Erythroblast (primary cell): Measurements from ENCODE around the gene MISP3.

Source experiments
- DNase-seq, 2 experiments: peaks; one replicate each; lab custom pipeline; 2025; lab: John Stamatoyannopoulos, UW
- GATA1 ChIP-seq: IDR thresholded peaks from 2 replicates; pipeline ENCODE4 v1.6.1; 2011; ENCODE audit warnings: low read depth, mild to moderate bottlenecking, control low read depth, low read length, moderate library complexity
- POLR2A ChIP-seq: IDR thresholded peaks from 2 replicates; pipeline ENCODE4 v1.6.1; 2011; ENCODE audit warnings: mild to moderate bottlenecking, low read length

The MISP3 gene

DNA sequence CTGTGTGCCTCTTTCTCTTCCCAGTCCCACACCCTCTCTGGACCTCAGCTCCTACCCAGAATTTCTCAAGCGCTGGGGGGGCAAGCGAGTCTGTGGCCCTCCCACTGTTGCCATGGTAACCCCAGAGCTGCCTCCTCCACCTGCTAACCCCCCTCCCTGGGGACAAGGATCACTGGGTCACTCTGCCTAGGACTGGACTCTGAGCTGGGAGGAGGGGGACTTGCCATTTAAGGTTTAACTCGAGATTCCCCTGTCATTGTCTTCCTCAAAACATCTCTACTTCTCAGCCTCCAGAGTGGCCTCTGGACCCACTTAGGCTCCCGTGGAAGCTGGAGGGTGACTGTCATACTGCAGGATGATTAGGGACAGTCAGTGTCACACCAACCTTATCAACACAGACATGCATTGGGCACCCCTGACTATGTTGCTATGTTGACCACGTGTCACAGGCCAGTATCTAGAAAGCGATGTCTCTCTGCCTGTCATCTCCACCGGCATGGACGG is 12.9 kb upstream of the MISP3 start:
- TF ChIP-seq POLR2A (no peak), GATA1 (no peak)
- DNase-seq: peak; percentile 74 to 89

DNA sequence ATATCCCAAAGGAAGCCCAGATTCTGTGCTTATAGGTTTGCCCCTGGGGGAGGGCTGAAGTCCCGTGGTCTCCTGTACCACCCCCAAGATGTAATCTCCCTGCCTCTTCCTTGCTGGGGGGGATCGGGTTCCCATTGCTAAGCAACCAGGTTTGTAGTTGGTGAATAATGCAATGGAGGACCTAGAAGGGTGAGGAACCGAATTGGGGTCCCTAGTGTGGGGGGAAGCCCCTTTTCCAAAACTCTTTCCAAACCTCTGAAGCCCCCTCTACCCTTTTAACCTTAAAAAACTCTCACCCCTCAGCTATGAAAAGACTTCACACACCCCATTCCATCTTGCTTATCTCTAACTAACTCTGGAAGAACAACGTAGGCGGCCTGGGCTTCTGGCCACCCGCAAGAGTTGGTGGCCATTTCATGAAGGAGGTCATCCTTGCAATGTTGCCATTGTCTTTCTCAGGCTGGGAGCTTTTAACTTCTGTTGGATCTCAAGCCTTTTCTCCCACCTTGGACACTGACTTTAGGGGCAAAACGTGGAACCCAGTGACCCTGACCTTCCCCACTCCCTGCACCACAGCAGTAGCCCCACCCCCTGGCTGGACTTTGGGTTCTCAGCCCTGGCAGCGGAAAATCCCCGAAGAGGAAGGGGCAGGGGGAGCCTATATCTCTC is 11.4 kb upstream of the MISP3 start:
- peak in 1 of 2 experiments; percentile 23 for DNase-seq
- TF ChIP-seq GATA1 (no peak), POLR2A (no peak)

DNA sequence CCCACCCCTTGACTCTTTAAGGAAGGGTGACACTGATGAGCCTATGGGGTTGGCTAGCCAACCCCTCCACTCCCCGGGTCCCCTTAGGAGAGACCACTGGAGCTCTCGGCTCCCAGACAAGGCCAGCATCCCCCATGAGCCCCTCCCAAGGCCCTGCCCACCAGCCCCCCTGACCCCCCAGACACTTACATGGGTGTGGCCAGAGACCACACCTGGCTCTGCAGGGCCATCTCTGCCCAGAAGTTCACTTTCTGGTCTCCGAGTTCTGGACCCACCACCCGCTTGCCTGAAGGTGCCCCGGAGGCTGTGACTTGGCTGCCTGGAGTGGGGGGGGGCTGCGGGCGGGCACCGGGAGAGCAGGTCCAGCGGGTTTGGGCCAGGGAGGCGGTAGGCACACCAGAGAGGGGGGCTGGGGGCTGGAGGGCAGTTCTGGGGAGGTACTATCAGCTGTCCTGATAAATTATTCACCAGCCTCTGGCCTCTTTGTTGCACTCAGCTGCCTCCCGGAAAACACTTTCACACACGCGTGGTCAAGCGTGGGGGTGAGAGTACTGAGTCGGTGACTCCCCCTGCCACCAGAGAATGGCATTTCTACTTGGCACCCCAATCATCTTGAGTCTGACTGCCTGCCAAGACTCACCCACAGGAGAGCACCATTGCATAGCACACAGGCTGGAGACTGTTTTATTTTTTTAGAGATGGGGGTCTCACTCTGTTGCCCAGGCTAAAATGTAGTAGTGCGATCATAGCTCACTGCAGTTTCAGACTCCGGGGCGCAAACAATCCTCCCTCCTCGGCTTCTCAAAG is 10.6 kb upstream of the MISP3 start, which contains the start of gene PALM3:
PALM3 (minus strand) TSS at position 326 of the 807 bp plus-strand sequence; CDS start at position 230, 96 bp downstream.
- no peak for DNase-seq
- TF ChIP-seq POLR2A (no peak), GATA1 (no peak)

DNA sequence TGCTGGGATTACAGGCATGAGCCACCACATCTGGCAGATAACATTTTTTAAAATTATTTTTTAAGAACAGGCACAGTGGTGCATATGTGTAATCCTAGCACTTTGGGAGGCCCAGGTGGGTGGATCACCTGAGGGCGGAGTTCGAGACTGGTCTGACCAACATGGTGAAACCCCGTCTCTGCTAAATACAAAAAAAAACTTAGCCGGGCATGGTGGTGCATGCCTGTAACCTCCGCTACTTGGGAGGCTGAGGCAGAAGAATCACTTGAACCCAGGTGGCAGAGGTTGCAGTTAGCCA is 10.1 kb upstream of the MISP3 start:
- no peak for DNase-seq
- no peak for TF ChIP-seq GATA1
- TF ChIP-seq POLR2A: no peak

DNA sequence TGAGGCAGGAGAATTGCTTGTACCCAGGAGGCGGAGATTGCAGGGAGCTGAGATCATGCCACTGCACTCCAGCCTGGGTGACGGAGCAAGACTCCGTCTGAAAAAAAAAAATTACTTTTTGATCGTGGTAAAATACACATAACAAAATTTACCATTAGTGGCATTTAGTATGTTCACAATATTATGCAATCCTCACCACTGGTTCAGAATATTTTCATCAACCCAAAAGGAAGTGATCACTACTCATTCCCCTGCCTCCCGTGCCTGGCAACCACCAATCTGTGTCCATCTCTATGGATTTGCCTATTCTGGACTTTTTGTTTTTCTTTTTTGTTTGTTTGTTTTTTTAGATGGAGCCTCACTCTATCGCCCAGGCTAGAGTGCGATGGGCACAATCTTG is 9.5 kb upstream of the MISP3 start:
- TF ChIP-seq POLR2A (no peak), GATA1 (no peak)
- no peak for DNase-seq

DNA sequence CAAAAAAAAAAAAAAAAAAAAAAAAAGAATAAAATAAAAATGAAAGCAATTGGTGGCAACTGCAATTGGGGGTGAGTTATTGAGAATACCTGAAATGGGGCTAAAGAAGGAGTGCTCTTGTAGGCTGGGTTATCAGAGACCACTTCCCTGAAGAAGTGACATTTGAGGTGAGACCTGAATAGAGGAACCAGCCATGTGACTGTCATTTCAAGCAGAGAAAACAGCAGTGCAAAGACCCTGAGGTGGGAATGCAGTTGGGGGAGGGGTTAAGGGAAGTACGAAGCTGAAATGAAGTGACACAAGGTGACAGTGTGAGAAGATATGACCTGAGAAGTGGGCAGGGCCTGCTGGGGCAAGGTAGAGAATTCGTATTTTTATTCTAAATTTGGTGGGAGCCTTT is 6.5 kb upstream of the MISP3 start:
- TF ChIP-seq POLR2A (no peak), GATA1 (no peak)
- DNase-seq: no peak

DNA sequence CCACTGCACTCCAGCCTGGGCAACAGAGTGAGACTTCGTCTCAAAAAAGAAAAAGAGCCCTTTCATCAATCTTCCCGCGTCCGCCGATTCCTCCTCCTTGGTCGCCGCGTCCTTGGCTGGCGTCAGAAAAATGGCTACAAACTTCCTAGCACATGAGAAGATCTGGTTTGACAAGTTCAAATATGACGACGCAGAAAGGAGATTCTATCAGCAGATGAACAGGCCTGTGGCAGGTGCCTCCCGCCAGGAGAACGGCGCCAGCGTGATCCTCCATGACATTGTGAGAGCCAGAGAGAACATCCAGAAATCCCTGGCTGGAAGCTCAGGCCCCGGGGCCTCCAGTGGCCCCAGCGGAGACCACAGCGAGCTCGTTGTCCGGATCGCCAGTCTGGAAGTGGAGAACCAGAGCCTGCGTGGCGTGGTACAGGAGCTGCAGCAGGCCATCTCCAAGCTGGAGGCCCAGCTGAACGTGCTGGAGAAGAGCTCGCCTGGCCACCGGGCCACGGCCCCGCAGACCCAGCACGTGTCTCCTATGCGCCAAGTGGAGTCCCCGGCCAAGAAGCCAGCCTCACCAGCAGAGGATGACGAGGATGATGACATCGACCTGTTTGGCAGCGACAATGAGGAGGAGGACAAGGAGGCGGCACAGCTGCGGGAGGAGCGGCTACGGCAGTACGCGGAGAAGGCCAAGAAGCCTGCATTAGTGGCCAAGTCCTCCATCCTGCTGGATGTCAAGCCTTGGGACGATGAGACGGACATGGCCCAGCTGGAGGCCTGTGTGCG is 2.1 kb upstream of the MISP3 start:
- DNase-seq: no peak
- TF ChIP-seq POLR2A: no peak
- no peak for TF ChIP-seq GATA1

DNA sequence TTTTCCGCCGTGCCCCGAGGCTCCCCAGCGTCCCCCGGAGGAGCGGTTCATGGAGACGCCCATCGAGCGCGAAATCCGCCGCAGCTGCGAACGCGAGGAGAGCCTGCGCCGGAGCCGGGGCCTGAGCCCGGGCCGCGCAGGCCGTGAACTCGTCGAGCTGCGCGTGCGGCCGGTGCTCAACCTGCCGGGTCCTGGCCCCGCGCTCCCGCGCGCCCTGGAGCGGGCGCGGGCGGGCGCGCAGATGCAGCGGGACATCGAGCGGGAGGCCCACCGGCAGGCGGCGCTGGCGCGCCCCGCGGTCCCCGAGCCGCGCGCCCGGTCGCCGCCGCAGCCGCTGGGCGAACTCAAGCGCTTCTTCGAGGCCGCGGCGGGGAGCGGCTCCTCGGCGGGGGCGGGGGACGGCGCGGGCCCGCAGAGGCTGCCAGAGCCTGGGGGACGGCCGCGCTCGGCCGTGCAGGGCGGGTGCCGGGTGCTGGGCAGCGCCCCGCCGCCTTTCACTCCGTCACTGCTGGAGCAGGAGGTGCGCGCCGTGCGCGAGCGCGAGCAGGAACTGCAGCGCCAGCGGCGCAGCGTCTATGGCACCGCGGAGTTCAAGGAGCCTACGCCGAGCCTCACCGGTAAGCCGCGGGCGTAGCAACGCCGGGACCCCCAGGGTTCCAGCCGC is 807 bp downstream of the MISP3 start:
- TF ChIP-seq GATA1 (no peak), POLR2A (peak; percentile 74)
- peak; percentile 89 to 94 for DNase-seq

DNA sequence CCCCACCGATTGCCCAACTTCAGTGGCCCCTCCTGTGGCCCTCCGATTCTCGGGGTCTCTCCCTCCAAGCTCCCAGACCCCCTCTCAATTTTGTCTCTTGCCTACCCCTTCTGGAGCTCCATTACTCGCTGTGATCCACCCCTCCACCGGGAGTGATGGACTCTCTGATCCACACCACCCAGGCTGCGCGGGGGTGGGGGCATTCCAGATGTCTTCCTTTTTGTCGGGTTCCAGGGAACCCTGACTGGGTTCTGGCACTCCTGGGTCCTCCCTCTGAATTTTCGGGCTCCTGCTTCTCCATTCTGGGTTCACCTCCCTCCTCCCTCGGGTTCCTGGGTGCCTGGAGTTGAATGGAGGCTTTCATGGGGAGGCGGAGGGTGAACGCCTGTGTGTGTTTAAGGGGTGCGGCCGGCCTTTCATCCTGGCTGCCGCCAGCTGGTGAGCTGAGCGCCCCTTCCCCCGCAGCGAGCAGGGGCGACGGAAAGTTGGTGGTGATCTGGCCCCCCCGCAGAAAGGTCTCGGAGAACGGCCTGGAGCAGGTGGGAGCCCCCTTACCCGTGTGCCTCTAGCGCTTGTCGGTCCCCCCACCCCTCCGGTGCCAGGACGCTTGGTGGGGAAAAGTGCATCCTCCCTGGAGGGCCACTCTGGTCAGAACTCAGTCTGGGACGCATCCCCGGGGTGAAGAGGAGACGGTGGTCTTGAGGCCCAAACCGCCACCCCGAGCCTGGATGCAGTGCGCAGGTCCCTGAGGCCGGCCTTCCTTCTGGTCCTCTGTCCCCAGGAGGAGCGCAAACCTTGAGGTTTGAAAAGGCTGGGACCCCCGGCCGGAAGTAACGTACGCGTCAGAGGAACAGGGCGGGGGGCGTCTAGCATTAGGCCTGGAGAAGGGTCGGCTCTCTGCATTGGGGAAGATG is 1.6 kb downstream of the MISP3 start:
- TF ChIP-seq POLR2A: peak; percentile 52
- TF ChIP-seq GATA1: no peak
- peak; percentile 51 to 68 for DNase-seq

DNA sequence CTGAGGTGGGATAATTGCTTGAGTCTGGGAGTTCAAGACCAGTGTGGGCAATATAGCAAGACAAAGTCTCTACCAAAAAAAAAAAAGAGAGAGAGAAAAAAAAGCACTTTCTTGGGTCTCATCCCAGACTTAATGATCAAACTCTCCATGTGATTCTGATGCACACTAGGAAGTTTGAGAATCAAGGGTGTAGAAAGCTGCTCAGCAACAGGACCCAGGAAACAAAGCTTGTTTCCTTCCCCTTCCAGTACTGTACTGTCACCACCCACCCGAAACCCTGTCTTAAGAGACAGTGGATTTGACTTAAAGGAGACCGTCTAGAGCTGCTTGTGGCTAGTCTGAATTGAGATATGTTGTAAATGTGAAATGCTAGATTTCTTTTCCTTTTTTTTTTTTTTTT is 5.8 kb downstream of the MISP3 start:
- TF ChIP-seq GATA1 (no peak), POLR2A (no peak)
- no peak for DNase-seq

DNA sequence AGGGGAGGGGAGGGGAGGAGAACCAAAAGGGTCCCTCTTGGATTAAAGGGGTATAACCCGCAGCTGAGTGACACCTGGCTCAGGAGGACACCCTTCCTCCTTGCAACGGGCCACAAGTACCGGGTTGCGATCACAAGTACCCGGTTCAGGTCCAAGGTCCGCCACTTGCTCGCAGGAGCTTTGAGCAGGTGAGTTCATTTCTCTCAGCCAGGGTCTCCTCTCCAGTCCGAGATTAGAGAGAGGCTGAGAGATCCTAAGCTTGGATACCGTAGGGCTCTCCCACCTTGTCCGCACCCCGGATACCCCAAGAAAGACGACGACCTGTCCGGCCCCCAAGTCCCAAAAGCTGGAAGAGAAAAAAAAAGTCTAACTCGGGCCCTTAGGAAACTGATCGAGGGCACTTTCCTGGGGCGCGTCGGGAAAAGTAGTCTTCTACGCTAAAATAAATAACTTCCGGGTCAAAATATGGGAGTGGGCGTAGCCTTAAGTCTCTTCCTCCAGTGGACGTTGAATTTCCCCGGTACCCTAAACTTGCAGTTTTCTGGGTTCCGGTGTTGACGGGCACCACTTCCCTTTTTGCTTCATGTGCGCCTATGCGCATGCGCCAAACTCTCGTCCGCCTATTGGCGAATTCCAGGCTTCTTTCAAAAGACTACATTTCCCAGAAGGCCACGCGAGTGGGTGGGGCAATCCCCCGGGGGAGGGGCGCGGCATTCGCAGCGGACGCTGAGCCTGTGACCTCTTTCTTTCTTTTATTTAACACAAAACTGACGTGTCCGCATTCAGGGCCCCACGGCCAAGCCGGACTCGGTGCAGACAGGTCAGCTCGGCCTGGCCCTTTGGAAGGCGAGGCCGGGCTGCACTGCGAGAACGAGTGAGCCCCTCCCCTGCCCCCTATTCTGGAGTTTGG is 8.6 kb downstream of the MISP3 start:
- TF ChIP-seq GATA1 (no peak), POLR2A (peak; percentile 75)
- peak; percentile 99 for DNase-seq
